Fibroblast of lung (primary cell): ENCODE measurements around the gene ARHGEF26.

ENCODE experiments used
- CTCF ChIP-seq, 2 donors: IDR thresholded peaks in 1 of 2; conservative IDR thresholded peaks in 1 of 2; 1 replicate in 1 of 2; 2 replicates in 1 of 2; pipeline ENCODE4 v1.5.1; 2011 to 2012; ENCODE audit warnings: low read length in 2 of 2, control low read depth in 1 of 2, inconsistent platforms in 1 of 2, low read depth in 1 of 2, mild to moderate bottlenecking in 1 of 2
- EZH2 ChIP-seq: IDR thresholded peaks from 2 replicates; pipeline ENCODE4 v1.5.1; 2012; ENCODE audit warnings: low read length, control low read depth, mild to moderate bottlenecking; ENCODE audit errors: missing control alignments

- no peak for TF ChIP-seq CTCF (conservative IDR thresholded peaks at IDR 0.05 in 1 of 2, IDR thresholded peaks at IDR 0.05 in 1 of 2; ENCODE audit: low read depth in 1 of 2, low read length in 2 of 2)
- no peak for TF ChIP-seq EZH2
These were observed 97.5 kb downstream of the ARHGEF26 start for GRCh38 chr3:154218728-154219127.
